Liver (tissue), 9 donors: ENCODE results near the gene HOXB2. TPM values are rescaled to one million over a fixed set of nuclear protein-coding genes. Genes with fewer than 3 reads are reported as not detected.

Experiments used
- DNase-seq: peaks from one replicate; pipeline ENCODE4 v3.0.0-alpha.2; 2017; ENCODE audit warnings: low spot score
- H3K27ac ChIP-seq, 2 donors: one replicate each; pipeline ENCODE4 v1.7.0; 2013; ENCODE audit warnings: inconsistent platforms in 2 of 2, low read length in 2 of 2, control low read depth in 1 of 2, low read depth in 1 of 2, mild to moderate bottlenecking in 1 of 2
- H3K27me3 ChIP-seq, 4 donors: one replicate each; pipeline versions ENCODE4 v1.6.1 to v1.7.0; 2013; ENCODE audit warnings: low read length in 3 of 4, inconsistent platforms in 1 of 4, mild to moderate bottlenecking in 1 of 4, moderate library complexity in 1 of 4; ENCODE audit not compliant: control insufficient read depth in 4 of 4, insufficient read depth in 4 of 4
- H3K36me3 ChIP-seq, 4 donors: one replicate each; pipeline versions ENCODE4 v1.6.1 to v1.7.0; 2013; ENCODE audit warnings: low read length in 3 of 4, mild to moderate bottlenecking in 3 of 4, low read depth in 1 of 4, moderate library complexity in 1 of 4; ENCODE audit not compliant: control insufficient read depth in 4 of 4, insufficient read depth in 3 of 4
- H3K4me1 ChIP-seq, 4 donors: one replicate each; pipeline versions ENCODE4 v1.6.1 to v1.7.0; 2013; ENCODE audit warnings: low read length in 3 of 4, mild to moderate bottlenecking in 3 of 4, moderate library complexity in 1 of 4; ENCODE audit not compliant: control insufficient read depth in 4 of 4, insufficient read depth in 4 of 4
- H3K4me3 ChIP-seq, 3 donors: one replicate each; pipeline versions ENCODE4 v1.6.1 to v1.7.0; 2013; ENCODE audit warnings: low read length in 3 of 3, control low read depth in 1 of 3, low read depth in 1 of 3, mild to moderate bottlenecking in 1 of 3
- H3K9ac ChIP-seq, 2 donors: one replicate each; pipeline ENCODE4 v1.7.0; 2013; ENCODE audit warnings: low read length in 2 of 2, mild to moderate bottlenecking in 2 of 2, moderate library complexity in 2 of 2, control low read depth in 1 of 2, low read depth in 1 of 2
- H3K9me3 ChIP-seq, 4 donors: one replicate each; pipeline versions ENCODE4 v1.6.1 to v1.7.0; 2013; ENCODE audit warnings: low read length in 3 of 4; ENCODE audit not compliant: control insufficient read depth in 4 of 4
- CTCF ChIP-seq: fragments of 150-350 bp; IDR thresholded peaks from 2 replicates; pipeline ENCODE4 v1.5.1; 2017; ENCODE audit warnings: improper control_type of control experiment, low read depth, low read length; ENCODE audit not compliant: missing input control
- EGR1 ChIP-seq, 2 donors: IDR thresholded peaks; 2 replicates each; pipeline ENCODE4 v1.6.1; 2016 to 2018; ENCODE audit warnings: antibody characterized with exemption in 2 of 2, low read depth in 2 of 2
- FOXA1 ChIP-seq: IDR thresholded peaks from 2 replicates; pipeline ENCODE4 v1.6.1; 2016; ENCODE audit warnings: antibody characterized with exemption
- FOXA2 ChIP-seq: IDR thresholded peaks from 2 replicates; pipeline ENCODE4 v1.6.1; 2016; ENCODE audit warnings: antibody characterized with exemption
- GABPA ChIP-seq, 2 donors: IDR thresholded peaks in 1 of 2; conservative IDR thresholded peaks in 1 of 2; 2 replicates each; pipeline ENCODE4 v1.6.1; 2016; ENCODE audit warnings: antibody characterized with exemption in 2 of 2, mild to moderate bottlenecking in 1 of 2, moderate library complexity in 1 of 2
- HNF4A ChIP-seq, 2 donors: conservative IDR thresholded peaks; 2 replicates each; pipeline ENCODE4 v1.6.1; 2016; ENCODE audit warnings: antibody characterized with exemption in 2 of 2, mild to moderate bottlenecking in 2 of 2
- HNF4G ChIP-seq: IDR thresholded peaks from 2 replicates; pipeline ENCODE4 v1.6.1; 2016; ENCODE audit warnings: antibody characterized with exemption
- JUND ChIP-seq, 2 donors: IDR thresholded peaks; 2 replicates each; pipeline ENCODE4 v1.6.1; 2016; ENCODE audit warnings: antibody characterized with exemption in 2 of 2
- NR2F2 ChIP-seq: IDR thresholded peaks from 2 replicates; pipeline ENCODE4 v1.6.1; 2016; ENCODE audit warnings: antibody characterized with exemption
- RAD21 ChIP-seq, 2 donors: IDR thresholded peaks; 2 replicates each; pipeline ENCODE4 v1.6.1; 2016; ENCODE audit warnings: antibody characterized with exemption in 2 of 2, mild to moderate bottlenecking in 2 of 2
- RXRA ChIP-seq, 2 donors: IDR thresholded peaks; 2 replicates each; pipeline ENCODE4 v1.6.1; 2017 to 2018; ENCODE audit warnings: antibody characterized with exemption in 2 of 2, mild to moderate bottlenecking in 1 of 2
- SP1 ChIP-seq: IDR thresholded peaks from 2 replicates; pipeline ENCODE4 v1.6.1; 2018; ENCODE audit warnings: antibody characterized with exemption, mild to moderate bottlenecking
- TAF1 ChIP-seq: conservative IDR thresholded peaks from 2 replicates; pipeline ENCODE4 v1.6.1; 2016; ENCODE audit warnings: antibody characterized with exemption, mild to moderate bottlenecking
- WGBS: extraction: QIAGEN DNeasy Blood & Tissue Kit; methylation state at CpG from one replicate; pipeline ENCODE4 v1.1.7; 2013; 5-methylcytosine and 5-hydroxymethylcytosine counted together
- polyA plus RNA-seq, 2 donors: library from polyadenylated mRNA; stranded (reverse) in 1 of 2; unstranded in 1 of 2; fragments of 200-250 nt in 1 of 2; fragments of >200 nt in 1 of 2; fragmentation: Nextera tagmentation in 1 of 2; extraction: Ambion mirVana in 1 of 2; gene quantifications; one replicate each; pipeline versions ENCODE4 v1.2.1 to v1.2.3, GENCODE V29; 2013 to 2015
- total RNA-seq, 2 donors: library from RNA; depleted of rRNA; stranded (reverse); fragments of >200 nt; gene quantifications; one replicate each; pipeline ENCODE4 v1.2.3, GENCODE V29; 2014
- TF ChIP-seq, protein P1 (sequence below): IDR thresholded peaks from 2 replicates; pipeline ENCODE4 v1.6.1; 2016; ENCODE audit warnings: antibody characterized with exemption, mild to moderate bottlenecking
- TF ChIP-seq, protein P2 (sequence below): IDR thresholded peaks from 2 replicates; pipeline ENCODE4 v1.6.1; 2016; ENCODE audit warnings: antibody characterized with exemption
- donor health status: healthy.
- donor health status: healthy.
- donor health status: healthy.
- donor health status: healthy.
- donor health status: healthy.

The HOXB2 gene
- total and polyA plus RNA-seq, 4 donors, result 0.67 to 2.5 (median 1.8) TPM

- H3K4me1 ChIP-seq, result no peaks in the 10 kb centered on the region
- H3K4me3 ChIP-seq, result no peak within 1 kb of the TSS
- TF ChIP-seq NR2F2 (no peak), RXRA (IDR thresholded peaks at IDR 0.05) (no peak), EGR1 (IDR thresholded peaks at IDR 0.05; ENCODE audit: low read depth in 2 of 2) (no peak), JUND (IDR thresholded peaks at IDR 0.05) (no peak)
- H3K9ac ChIP-seq, result no peak within 1 kb of the TSS
- DNase-seq, result no peak
- peaks cover 0 to 14% (median 4%) of the 10 kb centered on the region in 4 donors for H3K27me3 ChIP-seq
- no peaks in the 10 kb centered on the region for H3K9me3 ChIP-seq
- 61% methylated on average over 15 of the region's 15 CpGs for WGBS
- no peaks in the 10 kb centered on the region for H3K36me3 ChIP-seq
- H3K27ac ChIP-seq, result no peak within 1 kb of the TSS
These were observed 14.0 kb downstream of the HOXB2 start, which contains the start of gene HOXB1 for GRCh38 chr17:48530887-48531272. TSS of gene HOXB1 (minus strand) at chr17:48531011. CDS start at chr17:48530904, 107 bp downstream.

DNA sequence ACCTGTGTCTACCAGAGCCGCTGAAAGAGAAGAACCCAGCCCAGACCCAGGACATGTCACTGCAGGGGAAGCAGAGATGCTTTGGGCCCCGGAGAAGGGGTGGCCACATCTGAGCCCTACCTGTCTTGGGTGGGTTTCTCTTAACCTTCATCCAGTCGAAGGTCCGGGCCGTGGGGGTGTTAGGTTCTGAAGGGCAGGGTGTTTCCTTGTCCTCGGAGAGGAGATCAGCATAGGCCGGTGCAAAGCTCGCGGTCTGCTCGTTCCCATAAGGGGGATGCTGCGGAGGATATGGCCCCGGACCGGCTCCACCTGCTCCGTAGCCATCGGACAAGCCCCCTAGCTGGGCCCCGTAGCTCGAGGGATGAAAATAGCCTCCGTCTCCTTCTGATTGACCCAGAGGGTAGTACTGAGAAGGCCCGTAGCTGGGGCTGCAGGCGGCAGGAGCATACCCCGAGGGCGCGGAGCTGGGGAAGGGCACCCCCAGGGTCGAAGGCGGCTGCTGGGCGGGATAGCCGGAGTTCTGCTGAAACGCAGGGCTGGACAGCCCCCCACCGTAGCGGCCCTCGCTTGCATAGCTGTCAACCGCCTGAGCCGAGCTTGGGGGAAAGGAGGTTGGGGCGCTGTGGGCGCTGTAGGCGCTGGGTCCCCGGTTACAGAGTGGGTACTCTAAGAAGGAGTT lies 14.6 kb downstream of the HOXB2 start:
- DNase-seq, result no peak
- H3K27me3 ChIP-seq, result peaks cover 0 to 14% (median 4%) of the 10 kb centered on the region in 4 donors
- WGBS, result 53% methylated on average over 37 of the region's 37 CpGs

DNA sequence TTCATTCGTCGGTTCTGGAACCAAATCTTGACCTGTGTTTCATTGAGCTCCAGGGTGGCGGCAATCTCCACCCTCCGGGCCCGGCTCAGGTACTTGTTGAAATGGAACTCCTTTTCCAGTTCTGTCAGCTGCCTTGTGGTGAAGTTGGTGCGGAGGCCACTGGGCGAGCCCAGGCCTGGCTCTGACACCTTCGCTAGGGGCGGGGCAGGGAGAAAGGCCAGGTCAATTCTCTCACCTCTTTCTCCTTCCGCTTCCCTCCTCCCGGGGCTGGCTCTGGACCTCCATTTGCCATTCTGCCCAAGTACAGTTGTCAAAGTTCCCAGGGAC lies 15.3 kb downstream of the HOXB2 start:
- WGBS, result 72% methylated on average over 11 of the region's 11 CpGs
- no peak for TF ChIP-seq EGR1 (IDR thresholded peaks at IDR 0.05; ENCODE audit: low read depth in 2 of 2)
- TF ChIP-seq GABPA (IDR thresholded peaks at IDR 0.05 in 1 of 2, conservative IDR thresholded peaks at IDR 0.05 in 1 of 2), result no peak
- TF ChIP-seq, protein P1, sequence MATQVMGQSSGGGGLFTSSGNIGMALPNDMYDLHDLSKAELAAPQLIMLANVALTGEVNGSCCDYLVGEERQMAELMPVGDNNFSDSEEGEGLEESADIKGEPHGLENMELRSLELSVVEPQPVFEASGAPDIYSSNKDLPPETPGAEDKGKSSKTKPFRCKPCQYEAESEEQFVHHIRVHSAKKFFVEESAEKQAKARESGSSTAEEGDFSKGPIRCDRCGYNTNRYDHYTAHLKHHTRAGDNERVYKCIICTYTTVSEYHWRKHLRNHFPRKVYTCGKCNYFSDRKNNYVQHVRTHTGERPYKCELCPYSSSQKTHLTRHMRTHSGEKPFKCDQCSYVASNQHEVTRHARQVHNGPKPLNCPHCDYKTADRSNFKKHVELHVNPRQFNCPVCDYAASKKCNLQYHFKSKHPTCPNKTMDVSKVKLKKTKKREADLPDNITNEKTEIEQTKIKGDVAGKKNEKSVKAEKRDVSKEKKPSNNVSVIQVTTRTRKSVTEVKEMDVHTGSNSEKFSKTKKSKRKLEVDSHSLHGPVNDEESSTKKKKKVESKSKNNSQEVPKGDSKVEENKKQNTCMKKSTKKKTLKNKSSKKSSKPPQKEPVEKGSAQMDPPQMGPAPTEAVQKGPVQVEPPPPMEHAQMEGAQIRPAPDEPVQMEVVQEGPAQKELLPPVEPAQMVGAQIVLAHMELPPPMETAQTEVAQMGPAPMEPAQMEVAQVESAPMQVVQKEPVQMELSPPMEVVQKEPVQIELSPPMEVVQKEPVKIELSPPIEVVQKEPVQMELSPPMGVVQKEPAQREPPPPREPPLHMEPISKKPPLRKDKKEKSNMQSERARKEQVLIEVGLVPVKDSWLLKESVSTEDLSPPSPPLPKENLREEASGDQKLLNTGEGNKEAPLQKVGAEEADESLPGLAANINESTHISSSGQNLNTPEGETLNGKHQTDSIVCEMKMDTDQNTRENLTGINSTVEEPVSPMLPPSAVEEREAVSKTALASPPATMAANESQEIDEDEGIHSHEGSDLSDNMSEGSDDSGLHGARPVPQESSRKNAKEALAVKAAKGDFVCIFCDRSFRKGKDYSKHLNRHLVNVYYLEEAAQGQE, result no peak
- TF ChIP-seq CTCF, result no peak
- no peak for TF ChIP-seq RXRA (IDR thresholded peaks at IDR 0.05)
- TF ChIP-seq NR2F2, result no peak
- TF ChIP-seq RAD21 (IDR thresholded peaks at IDR 0.05), result no peak
- TF ChIP-seq, protein P2, sequence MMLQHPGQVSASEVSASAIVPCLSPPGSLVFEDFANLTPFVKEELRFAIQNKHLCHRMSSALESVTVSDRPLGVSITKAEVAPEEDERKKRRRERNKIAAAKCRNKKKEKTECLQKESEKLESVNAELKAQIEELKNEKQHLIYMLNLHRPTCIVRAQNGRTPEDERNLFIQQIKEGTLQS, result no peak
- TF ChIP-seq JUND (IDR thresholded peaks at IDR 0.05), result no peak
- TF ChIP-seq FOXA1, result no peak
- TF ChIP-seq SP1, result no peak
- TF ChIP-seq HNF4G, result no peak

More for the DNA sequence above, 14.6 kb downstream of the HOXB2 start:
- Histone ChIP-seq H3K9me3 (no peaks in the 10 kb centered on the region), H3K9ac (no peak overlapping the region), H3K36me3 (no peaks in the 10 kb centered on the region), H3K27ac (no peak overlapping the region), H3K4me3 (no peak overlapping the region), H3K4me1 (no peaks in the 10 kb centered on the region)
- TF ChIP-seq TAF1 (no peak), RAD21 (IDR thresholded peaks at IDR 0.05) (no peak), FOXA2 (no peak), EGR1 (IDR thresholded peaks at IDR 0.05; ENCODE audit: low read depth in 2 of 2) (no peak), NR2F2 (no peak), HNF4A (conservative IDR thresholded peaks at IDR 0.05) (no peak), RXRA (IDR thresholded peaks at IDR 0.05) (no peak), HNF4G (no peak)
- TF ChIP-seq, protein P2, result no peak
- TF ChIP-seq, protein P1, result no peak

More for the DNA sequence above, 15.3 kb downstream of the HOXB2 start:
- DNase-seq, result no peak
- Histone ChIP-seq H3K27me3 (peaks cover 0 to 14% (median 4%) of the 10 kb centered on the region in 4 donors), H3K4me1 (no peaks in the 10 kb centered on the region), H3K27ac (no peak overlapping the region), H3K9ac (no peak overlapping the region), H3K9me3 (no peaks in the 10 kb centered on the region), H3K36me3 (no peaks in the 10 kb centered on the region), H3K4me3 (no peak overlapping the region)
